HG03175 (cell line): Measurements from ENCODE around the gene LMOD2.

ENCODE experiments used
- ATAC-seq: cut with Tn5 transposase; IDR thresholded peaks from one replicate; pipeline ENCODE4 v1.9.1; 2021; ENCODE audit warnings: mild to moderate bottlenecking, moderate library complexity; ENCODE audit not compliant: unreplicated experiment

LMOD2 gene

GRCh38 chr7:123712619-123713018, 57.0 kb downstream of the LMOD2 start:
- ATAC-seq = no peak
